ENCODE results near the gene FGF12.

FGF12 gene

GRCh38 chr3:192422321-192422996, 304.9 kb downstream of the FGF12 start:
- in situ Hi-C loops (cut with MboI; ENCODE audit: low sequenced_read_pairs, unreplicated experiment) = no loop called here
- DNase-seq (ENCODE audit: low spot score) = no peak
- TF ChIP-seq, protein P1, sequence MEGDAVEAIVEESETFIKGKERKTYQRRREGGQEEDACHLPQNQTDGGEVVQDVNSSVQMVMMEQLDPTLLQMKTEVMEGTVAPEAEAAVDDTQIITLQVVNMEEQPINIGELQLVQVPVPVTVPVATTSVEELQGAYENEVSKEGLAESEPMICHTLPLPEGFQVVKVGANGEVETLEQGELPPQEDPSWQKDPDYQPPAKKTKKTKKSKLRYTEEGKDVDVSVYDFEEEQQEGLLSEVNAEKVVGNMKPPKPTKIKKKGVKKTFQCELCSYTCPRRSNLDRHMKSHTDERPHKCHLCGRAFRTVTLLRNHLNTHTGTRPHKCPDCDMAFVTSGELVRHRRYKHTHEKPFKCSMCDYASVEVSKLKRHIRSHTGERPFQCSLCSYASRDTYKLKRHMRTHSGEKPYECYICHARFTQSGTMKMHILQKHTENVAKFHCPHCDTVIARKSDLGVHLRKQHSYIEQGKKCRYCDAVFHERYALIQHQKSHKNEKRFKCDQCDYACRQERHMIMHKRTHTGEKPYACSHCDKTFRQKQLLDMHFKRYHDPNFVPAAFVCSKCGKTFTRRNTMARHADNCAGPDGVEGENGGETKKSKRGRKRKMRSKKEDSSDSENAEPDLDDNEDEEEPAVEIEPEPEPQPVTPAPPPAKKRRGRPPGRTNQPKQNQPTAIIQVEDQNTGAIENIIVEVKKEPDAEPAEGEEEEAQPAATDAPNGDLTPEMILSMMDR (IDR thresholded peaks at IDR 0.05; ENCODE audit: borderline replicate concordance, control extremely low read depth, extremely low read depth, insufficient read depth, missing control alignments) = no peak

GRCh38 chr3:192419312-192419711, 308.0 kb downstream of the FGF12 start:
- in situ Hi-C loops (cut with MboI; ENCODE audit: low sequenced_read_pairs, unreplicated experiment) = no loop called here
- DNase-seq (ENCODE audit: low spot score) = no peak
- TF ChIP-seq, protein P1 (IDR thresholded peaks at IDR 0.05; ENCODE audit: borderline replicate concordance, control extremely low read depth, extremely low read depth, insufficient read depth, missing control alignments) = no peak

- TF ChIP-seq, protein P1 (IDR thresholded peaks at IDR 0.05; ENCODE audit: borderline replicate concordance, control extremely low read depth, extremely low read depth, insufficient read depth, missing control alignments) = no peak
- in situ Hi-C loops (cut with MboI; ENCODE audit: low sequenced_read_pairs, unreplicated experiment) = no loop called here
- no peak for DNase-seq (ENCODE audit: low spot score)
These were observed 309.7 kb downstream of the FGF12 start for GRCh38 chr3:192417559-192418055.

GRCh38 chr3:192417017-192417416, 310.3 kb downstream of the FGF12 start:
- DNase-seq (ENCODE audit: low spot score) = no peak
- TF ChIP-seq, protein P1 (IDR thresholded peaks at IDR 0.05; ENCODE audit: borderline replicate concordance, control extremely low read depth, extremely low read depth, insufficient read depth, missing control alignments) = no peak
- in situ Hi-C loops (cut with MboI; ENCODE audit: low sequenced_read_pairs, unreplicated experiment) = no loop called here

DNA sequence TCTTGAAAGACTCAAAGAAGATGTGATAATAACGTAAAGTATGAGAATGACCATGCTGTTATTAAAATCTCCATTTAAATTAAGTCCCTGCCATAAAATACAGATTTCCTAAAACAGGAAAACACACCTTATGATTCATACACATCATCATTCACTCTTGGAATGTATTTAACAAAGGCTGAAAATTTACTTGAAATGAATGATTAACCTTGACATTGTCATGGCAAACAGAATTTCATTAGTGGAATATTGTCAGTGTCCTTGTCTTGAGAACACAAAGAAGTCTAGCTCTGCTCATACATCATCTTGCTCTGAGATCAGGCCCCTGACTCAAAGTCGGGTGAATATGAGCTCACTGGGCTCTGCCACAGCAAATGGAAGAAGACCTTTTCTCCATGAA, 313.9 kb downstream of the FGF12 start:
- TF ChIP-seq, protein P1 (IDR thresholded peaks at IDR 0.05; ENCODE audit: borderline replicate concordance, control extremely low read depth, extremely low read depth, insufficient read depth, missing control alignments) = no peak
- in situ Hi-C loops (cut with MboI; ENCODE audit: low sequenced_read_pairs, unreplicated experiment) = no loop called here
- DNase-seq (ENCODE audit: low spot score) = no peak

DNA sequence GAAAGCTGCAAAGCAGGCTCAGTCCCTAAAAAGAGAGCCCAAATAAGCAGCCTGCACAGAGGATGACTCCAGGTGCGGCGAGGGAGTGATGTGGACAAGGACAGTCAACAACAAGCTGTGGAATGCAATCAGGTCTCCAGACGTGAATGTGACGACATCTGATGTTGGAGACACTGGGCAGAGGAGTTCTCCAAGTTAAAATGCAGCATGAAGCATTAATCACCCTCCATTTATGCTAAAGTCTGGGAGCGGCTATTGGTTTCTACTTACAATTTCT, 316.7 kb downstream of the FGF12 start:
- TF ChIP-seq, protein P1 (IDR thresholded peaks at IDR 0.05; ENCODE audit: borderline replicate concordance, control extremely low read depth, extremely low read depth, insufficient read depth, missing control alignments) = no peak
- no peak for DNase-seq (ENCODE audit: low spot score)
- in situ Hi-C loops (cut with MboI; ENCODE audit: low sequenced_read_pairs, unreplicated experiment) = no loop called here
